ENCODE data around the gene SEMA6A. TPM values are rescaled to one million over a fixed set of nuclear protein-coding genes. Genes with fewer than 3 reads are reported as not detected.
A peak's percentile ranks its signal among the peaks of the same experiment; 100 is the strongest.

Gene SEMA6A
- total RNA-seq, 1 donor from 2014 or later = 89.9 TPM

DNA sequence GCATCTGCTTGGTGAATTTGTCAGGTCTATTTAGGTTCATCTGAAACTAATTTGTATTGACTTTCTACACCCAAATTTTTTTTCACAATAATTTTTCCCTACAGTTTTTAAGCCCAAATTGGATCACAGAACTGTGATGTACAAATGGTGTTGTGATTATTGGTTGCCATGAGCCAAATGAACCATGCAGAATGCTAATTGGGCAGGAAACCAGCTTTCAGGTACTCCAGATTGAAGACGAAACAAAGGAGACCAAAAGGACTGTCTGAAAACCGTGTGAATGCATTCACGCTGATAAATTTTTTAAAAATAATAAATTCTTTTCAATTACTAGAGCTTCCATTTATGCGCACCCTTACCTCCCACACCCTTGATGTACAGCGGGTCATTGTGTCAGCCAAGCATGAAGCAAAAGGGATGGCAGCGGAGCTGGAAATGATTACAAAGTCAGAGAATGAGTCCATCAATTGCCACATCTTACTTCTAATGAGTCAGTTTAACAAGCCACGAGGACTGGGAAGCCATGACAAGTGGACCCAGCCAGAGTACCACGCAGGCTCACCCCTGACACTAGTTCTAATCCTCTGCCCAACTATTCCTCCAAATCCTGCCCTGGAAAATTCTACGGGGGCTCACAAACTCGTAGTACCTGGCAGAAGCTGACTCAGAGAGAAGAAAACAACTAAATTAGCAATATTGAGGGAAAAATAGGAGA, 66.5 kb downstream of the SEMA6A start:
- Mint-ChIP-seq H3K4me3 (ENCODE audit: low read depth) (no peak overlapping the region), H3K9me3 (ENCODE audit: low read depth) (no peaks in the 10 kb centered on the region), H3K27ac (no peak overlapping the region), H3K4me1 (ENCODE audit: low read depth) (peaks cover 27% of the 10 kb centered on the region), H3K36me3 (ENCODE audit: insufficient read depth) (peaks cover 8% of the 10 kb centered on the region), H3K27me3 (no peaks in the 10 kb centered on the region)
- TF ChIP-seq, protein P1, sequence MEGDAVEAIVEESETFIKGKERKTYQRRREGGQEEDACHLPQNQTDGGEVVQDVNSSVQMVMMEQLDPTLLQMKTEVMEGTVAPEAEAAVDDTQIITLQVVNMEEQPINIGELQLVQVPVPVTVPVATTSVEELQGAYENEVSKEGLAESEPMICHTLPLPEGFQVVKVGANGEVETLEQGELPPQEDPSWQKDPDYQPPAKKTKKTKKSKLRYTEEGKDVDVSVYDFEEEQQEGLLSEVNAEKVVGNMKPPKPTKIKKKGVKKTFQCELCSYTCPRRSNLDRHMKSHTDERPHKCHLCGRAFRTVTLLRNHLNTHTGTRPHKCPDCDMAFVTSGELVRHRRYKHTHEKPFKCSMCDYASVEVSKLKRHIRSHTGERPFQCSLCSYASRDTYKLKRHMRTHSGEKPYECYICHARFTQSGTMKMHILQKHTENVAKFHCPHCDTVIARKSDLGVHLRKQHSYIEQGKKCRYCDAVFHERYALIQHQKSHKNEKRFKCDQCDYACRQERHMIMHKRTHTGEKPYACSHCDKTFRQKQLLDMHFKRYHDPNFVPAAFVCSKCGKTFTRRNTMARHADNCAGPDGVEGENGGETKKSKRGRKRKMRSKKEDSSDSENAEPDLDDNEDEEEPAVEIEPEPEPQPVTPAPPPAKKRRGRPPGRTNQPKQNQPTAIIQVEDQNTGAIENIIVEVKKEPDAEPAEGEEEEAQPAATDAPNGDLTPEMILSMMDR (IDR thresholded peaks at IDR 0.05; ENCODE audit: unreplicated experiment) = no peak
- DNase-seq (ENCODE audit: low spot score, unreplicated experiment) = no peak

- Mint-ChIP-seq H3K9me3 (ENCODE audit: low read depth) (no peaks in the 10 kb centered on the region), H3K27ac (no peak overlapping the region), H3K27me3 (no peaks in the 10 kb centered on the region), H3K36me3 (ENCODE audit: insufficient read depth) (peaks cover 12% of the 10 kb centered on the region), H3K4me1 (ENCODE audit: low read depth) (peaks cover 27% of the 10 kb centered on the region), H3K4me3 (ENCODE audit: low read depth) (no peak overlapping the region)
- no peak for DNase-seq (ENCODE audit: low spot score, unreplicated experiment)
- TF ChIP-seq, protein P1 (IDR thresholded peaks at IDR 0.05; ENCODE audit: unreplicated experiment) = no peak
Measured at GRCh38 chr5:116507051-116507537, 67.5 kb downstream of the SEMA6A start.

DNA sequence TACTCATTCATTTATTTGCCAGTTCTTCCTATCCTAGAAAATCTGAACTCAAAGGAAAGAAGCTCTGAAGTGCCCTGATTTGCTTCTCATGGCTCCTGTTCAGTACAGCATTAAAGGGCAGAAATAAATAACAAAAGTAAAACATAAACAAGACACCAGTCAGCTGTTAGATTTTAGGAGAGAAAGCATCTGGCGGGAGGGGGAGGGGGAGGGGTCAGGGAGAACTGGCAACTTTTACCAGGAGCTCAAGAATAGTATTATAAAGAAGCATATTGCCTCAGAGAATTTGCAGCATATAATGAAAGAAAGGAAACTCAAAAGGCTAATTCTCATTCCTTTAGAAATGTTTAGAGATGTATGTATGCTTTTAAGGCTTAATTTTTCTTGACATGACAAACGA, 68.1 kb downstream of the SEMA6A start:
- H3K27ac Mint-ChIP-seq = no peak overlapping the region
- peaks cover 22% of the 10 kb centered on the region for H3K4me1 Mint-ChIP-seq (ENCODE audit: low read depth)
- H3K4me3 Mint-ChIP-seq (ENCODE audit: low read depth) = no peak overlapping the region
- no peaks in the 10 kb centered on the region for H3K27me3 Mint-ChIP-seq
- H3K9me3 Mint-ChIP-seq (ENCODE audit: low read depth) = no peaks in the 10 kb centered on the region
- TF ChIP-seq, protein P1 (IDR thresholded peaks at IDR 0.05; ENCODE audit: unreplicated experiment) = no peak
- no peak for DNase-seq (ENCODE audit: low spot score, unreplicated experiment)
- H3K36me3 Mint-ChIP-seq (ENCODE audit: insufficient read depth) = peaks cover 15% of the 10 kb centered on the region

GRCh38 chr5:116504593-116505166, 69.9 kb downstream of the SEMA6A start:
- H3K4me1 Mint-ChIP-seq (ENCODE audit: low read depth) = peaks cover 12% of the 10 kb centered on the region
- no peak for DNase-seq (ENCODE audit: low spot score, unreplicated experiment)
- H3K9me3 Mint-ChIP-seq (ENCODE audit: low read depth) = no peaks in the 10 kb centered on the region
- H3K36me3 Mint-ChIP-seq (ENCODE audit: insufficient read depth) = peaks cover 18% of the 10 kb centered on the region
- H3K27me3 Mint-ChIP-seq = no peaks in the 10 kb centered on the region
- no peak overlapping the region for H3K4me3 Mint-ChIP-seq (ENCODE audit: low read depth)
- H3K27ac Mint-ChIP-seq = no peak overlapping the region
- TF ChIP-seq, protein P1 (IDR thresholded peaks at IDR 0.05; ENCODE audit: unreplicated experiment) = no peak

DNA sequence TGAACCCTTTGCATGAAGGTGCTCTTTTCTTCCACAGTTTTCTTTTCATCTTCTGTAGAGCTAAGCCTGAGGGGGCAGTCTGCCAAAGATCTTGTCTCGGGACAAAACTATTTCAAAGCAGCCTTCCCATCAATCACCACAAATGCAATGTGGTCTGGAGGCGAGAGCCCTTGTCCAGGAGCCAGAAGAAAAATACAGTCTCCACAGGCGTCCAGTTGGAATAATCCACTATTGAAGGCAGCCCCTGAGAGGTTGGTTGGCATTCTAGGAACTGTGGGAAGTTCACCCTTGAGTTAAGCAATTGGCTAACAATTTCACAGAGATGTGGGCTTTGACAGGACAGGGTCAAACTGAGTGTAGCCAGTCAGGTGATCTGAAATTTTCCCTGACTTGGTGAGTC, 72.0 kb downstream of the SEMA6A start:
- TF ChIP-seq, protein P1 (IDR thresholded peaks at IDR 0.05; ENCODE audit: unreplicated experiment) = no peak
- no peaks in the 10 kb centered on the region for H3K9me3 Mint-ChIP-seq (ENCODE audit: low read depth)
- peaks cover 20% of the 10 kb centered on the region for H3K36me3 Mint-ChIP-seq (ENCODE audit: insufficient read depth)
- no peaks in the 10 kb centered on the region for H3K27me3 Mint-ChIP-seq
- DNase-seq (ENCODE audit: low spot score, unreplicated experiment) = no peak
- H3K4me1 Mint-ChIP-seq (ENCODE audit: low read depth) = peaks cover 14% of the 10 kb centered on the region
- H3K27ac Mint-ChIP-seq = peak overlapping the region; percentile 67
- H3K4me3 Mint-ChIP-seq (ENCODE audit: low read depth) = no peak overlapping the region

All from progenitor cell of endocrine pancreas (in vitro differentiated cells).